COR-L47 (cell line): Measurements from ENCODE around the gene BCL2L13.
"Not testable (repeated sequence)": the region's sequence is repeated elsewhere in the genome, so short reads cannot be mapped to it uniquely, and the experiment has no call there.

Source experiments
- DNase-seq: peaks from one replicate; lab custom pipeline; 2025; lab: John Stamatoyannopoulos, UW

Gene BCL2L13

GRCh38 chr22:17695986-17696385 lies 57.4 kb downstream of the BCL2L13 start:
- DNase-seq, result no peak

- not testable (repeated sequence) for DNase-seq
Observed at GRCh38 chr22:17697196-17697595, 58.6 kb downstream of the BCL2L13 start.

- not testable (repeated sequence) for DNase-seq
Observed at GRCh38 chr22:17698276-17698675, 59.7 kb downstream of the BCL2L13 start.

- no peak for DNase-seq
Observed at GRCh38 chr22:17698948-17699347, 60.4 kb downstream of the BCL2L13 start.

GRCh38 chr22:17699696-17700340 lies 61.3 kb downstream of the BCL2L13 start:
- no peak for DNase-seq

- DNase-seq, result no peak
Observed at GRCh38 chr22:17700778-17701177, 62.2 kb downstream of the BCL2L13 start.

GRCh38 chr22:17703811-17704210 lies 65.3 kb downstream of the BCL2L13 start:
- DNase-seq, result no peak

- DNase-seq, result no peak
Observed at GRCh38 chr22:17705546-17705945, 67.0 kb downstream of the BCL2L13 start.

- no peak for DNase-seq
Observed at GRCh38 chr22:17705951-17706900, 67.7 kb downstream of the BCL2L13 start.

GRCh38 chr22:17706947-17707346 lies 68.4 kb downstream of the BCL2L13 start:
- DNase-seq, result no peak

GRCh38 chr22:17707526-17707925 lies 69.0 kb downstream of the BCL2L13 start:
- no peak for DNase-seq

- DNase-seq, result no peak
Observed at GRCh38 chr22:17710023-17710422, 71.5 kb downstream of the BCL2L13 start.

GRCh38 chr22:17712441-17712840 lies 73.9 kb downstream of the BCL2L13 start:
- DNase-seq, result no peak

GRCh38 chr22:17716529-17716928 lies 78.0 kb downstream of the BCL2L13 start:
- no peak for DNase-seq

- DNase-seq, result no peak
Observed at GRCh38 chr22:17717708-17718107, 79.2 kb downstream of the BCL2L13 start.

- DNase-seq, result no peak
Observed at GRCh38 chr22:17719911-17720310, 81.4 kb downstream of the BCL2L13 start.

- no peak for DNase-seq
Observed at GRCh38 chr22:17724241-17724640, 85.7 kb downstream of the BCL2L13 start.

GRCh38 chr22:17724678-17725499 lies 86.3 kb downstream of the BCL2L13 start:
- DNase-seq, result no peak

- DNase-seq, result no peak
Observed at GRCh38 chr22:17725500-17725796, 86.9 kb downstream of the BCL2L13 start.

- no peak for DNase-seq
Observed at GRCh38 chr22:17726006-17726927, 87.7 kb downstream of the BCL2L13 start.
